ENCODE results near the gene MARK4.

Gene MARK4

DNA sequence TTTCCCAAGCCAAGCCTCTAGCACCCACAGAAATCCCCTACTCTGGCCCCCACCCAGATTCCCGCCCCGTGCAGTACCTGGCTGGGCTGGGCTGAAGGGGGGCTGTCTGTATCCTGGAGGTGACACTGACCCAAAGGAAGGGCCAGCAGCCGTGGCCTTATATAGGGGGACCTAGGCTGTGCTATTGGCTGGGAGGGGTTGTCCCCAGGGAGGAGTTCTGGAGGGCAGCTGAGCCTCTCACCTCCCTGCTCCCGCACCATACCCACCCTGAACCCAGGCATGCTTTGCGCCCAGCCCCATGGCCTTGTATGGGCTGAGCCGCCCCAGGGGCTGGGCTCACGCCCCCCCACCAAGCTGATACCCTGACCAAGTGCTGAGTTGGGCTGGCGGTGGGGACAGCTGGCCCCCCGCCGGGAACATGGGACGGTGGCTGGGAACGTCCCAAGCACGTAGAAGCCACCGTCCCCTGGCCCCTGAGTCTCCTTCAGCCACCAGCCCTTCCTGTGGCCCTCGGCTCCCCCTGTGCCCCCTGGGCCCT lies 71.7 kb downstream of the MARK4 start, which contains the start of gene CKM:
TSS of gene CKM (minus strand) at position 132 of the 538 bp plus-strand sequence. CDS start 3,162 bp downstream, outside the sequence.
- H3K9me3 Mint-ChIP-seq, result no peaks in the 10 kb centered on the region
- H3K27ac Mint-ChIP-seq, result peak within 1 kb of the TSS; percentile 67 to 82 (median 74)
- H3K27me3 Mint-ChIP-seq (ENCODE audit: low read depth), result peaks cover 17% of the 10 kb centered on the region
- peaks cover 19% of the 10 kb centered on the region for H3K4me1 Mint-ChIP-seq
- peak within 1 kb of the TSS; percentile 62 to 83 (median 65) for H3K4me3 Mint-ChIP-seq
- no peaks in the 10 kb centered on the region for H3K36me3 Mint-ChIP-seq (ENCODE audit: low read depth)
- TF ChIP-seq CTCF (IDR thresholded peaks at IDR 0.05; ENCODE audit: unreplicated experiment in 3 of 3), result no peak

DNA sequence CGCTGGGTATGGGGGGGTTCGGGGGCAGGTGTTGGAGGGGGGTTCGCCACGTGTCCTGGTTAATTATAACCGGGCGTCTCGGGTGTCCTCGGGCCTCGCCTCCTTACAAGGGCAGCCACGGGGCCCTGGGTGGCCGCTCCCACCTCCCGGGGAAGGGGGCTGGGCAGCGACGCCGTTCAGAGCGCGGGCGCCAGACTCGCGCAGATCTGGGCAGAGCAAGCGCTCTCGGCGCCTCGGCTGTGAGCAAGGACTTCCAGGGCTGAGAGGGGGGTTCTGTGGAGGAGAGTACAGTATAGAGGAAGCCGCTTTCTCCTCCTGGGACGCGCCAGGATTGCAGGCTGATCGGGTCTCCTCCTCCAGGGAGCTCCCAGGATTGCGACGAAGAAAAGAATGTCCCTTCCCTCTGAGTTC lies 72.6 kb downstream of the MARK4 start:
- Mint-ChIP-seq H3K36me3 (ENCODE audit: low read depth) (no peaks in the 10 kb centered on the region), H3K27me3 (ENCODE audit: low read depth) (peaks cover 11% of the 10 kb centered on the region), H3K9me3 (no peaks in the 10 kb centered on the region), H3K4me3 (peak overlapping the region; percentile 43 to 72 (median 65)), H3K27ac (peak overlapping the region in 1 of 3 experiments; percentile 73), H3K4me1 (peaks cover 19% of the 10 kb centered on the region)
- TF ChIP-seq CTCF (IDR thresholded peaks at IDR 0.05; ENCODE audit: unreplicated experiment in 3 of 3), result no peak

DNA sequence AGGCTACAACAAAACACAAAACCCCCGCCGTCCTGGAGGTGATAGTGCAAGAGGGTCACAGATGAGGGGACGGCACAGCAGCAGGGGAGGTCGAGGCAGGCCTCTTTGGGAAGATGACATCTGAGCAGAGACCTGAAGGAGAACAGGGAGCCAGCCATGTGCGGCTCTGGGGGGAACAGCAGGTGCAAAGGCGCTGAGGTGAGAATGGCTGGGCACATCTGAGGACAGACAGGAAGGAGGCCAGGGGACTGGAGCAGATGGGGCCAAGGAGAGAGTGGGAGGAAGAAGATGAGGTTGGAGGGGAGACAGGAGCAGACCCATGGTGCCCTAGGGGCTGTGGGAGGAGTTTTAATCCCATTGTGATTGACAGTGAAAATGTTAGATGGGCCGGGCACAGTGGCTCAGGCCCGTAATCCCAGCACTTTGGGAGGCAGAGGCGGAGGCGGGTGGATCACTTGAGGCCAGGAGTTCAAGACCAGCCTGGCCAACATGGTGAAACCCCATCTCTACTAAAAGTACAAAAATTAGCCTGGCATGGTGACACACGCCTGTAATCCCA lies 73.4 kb downstream of the MARK4 start:
- H3K27me3 Mint-ChIP-seq (ENCODE audit: low read depth), result peaks cover 11% of the 10 kb centered on the region
- H3K4me1 Mint-ChIP-seq, result peaks cover 19% of the 10 kb centered on the region
- H3K4me3 Mint-ChIP-seq, result peak overlapping the region; percentile 43 to 72 (median 65)
- no peaks in the 10 kb centered on the region for H3K36me3 Mint-ChIP-seq (ENCODE audit: low read depth)
- no peak for TF ChIP-seq CTCF (IDR thresholded peaks at IDR 0.05; ENCODE audit: unreplicated experiment in 3 of 3)
- H3K9me3 Mint-ChIP-seq, result no peaks in the 10 kb centered on the region
- peak overlapping the region in 2 of 3 experiments; percentile 6 to 73 for H3K27ac Mint-ChIP-seq

DNA sequence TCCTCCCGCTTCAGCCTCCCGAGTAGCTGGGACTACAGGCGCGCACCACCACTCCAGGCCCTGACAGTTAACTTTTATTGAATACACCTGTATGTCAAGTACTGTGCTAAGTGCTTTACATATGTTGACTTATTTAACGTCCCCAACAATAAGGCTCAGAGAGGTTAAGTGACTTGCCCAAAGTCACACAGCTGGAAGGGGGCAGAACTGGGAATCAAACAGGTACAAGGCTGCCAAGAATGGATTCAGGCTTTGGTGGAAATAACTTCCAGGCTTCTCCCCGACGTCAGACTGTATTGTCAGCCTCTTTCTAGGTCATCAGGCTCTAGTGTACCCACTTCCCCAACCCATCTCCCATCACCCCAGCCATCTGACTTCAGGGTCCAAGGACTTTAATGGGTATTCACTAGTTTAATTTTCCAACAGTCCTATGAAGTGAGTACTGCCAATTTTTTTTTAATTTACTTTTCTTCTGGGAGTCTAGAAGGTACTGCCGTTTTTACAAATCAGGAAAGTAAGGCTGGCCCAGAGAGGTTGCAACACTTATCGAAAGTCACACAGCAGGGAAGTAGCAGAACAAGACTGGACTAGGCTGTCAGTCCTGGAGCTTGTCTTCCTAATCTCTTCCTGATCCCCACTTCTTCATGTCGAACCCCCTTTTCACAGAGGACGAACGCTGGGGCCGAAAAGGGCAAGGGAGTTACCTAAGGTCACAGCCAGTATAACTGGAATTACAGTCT lies 76.5 kb downstream of the MARK4 start:
- H3K9me3 Mint-ChIP-seq, result no peaks in the 10 kb centered on the region
- TF ChIP-seq CTCF (IDR thresholded peaks at IDR 0.05; ENCODE audit: unreplicated experiment in 3 of 3), result no peak
- H3K4me1 Mint-ChIP-seq, result peaks cover 12% of the 10 kb centered on the region
- no peaks in the 10 kb centered on the region for H3K36me3 Mint-ChIP-seq (ENCODE audit: low read depth)
- no peak overlapping the region for H3K27ac Mint-ChIP-seq
- peaks cover 9% of the 10 kb centered on the region for H3K27me3 Mint-ChIP-seq (ENCODE audit: low read depth)
- H3K4me3 Mint-ChIP-seq, result no peak overlapping the region

- no peak overlapping the region for H3K27ac Mint-ChIP-seq
- H3K36me3 Mint-ChIP-seq (ENCODE audit: low read depth), result no peaks in the 10 kb centered on the region
- no peak overlapping the region for H3K4me3 Mint-ChIP-seq
- H3K9me3 Mint-ChIP-seq, result no peaks in the 10 kb centered on the region
- no peak for TF ChIP-seq CTCF (IDR thresholded peaks at IDR 0.05; ENCODE audit: unreplicated experiment in 3 of 3)
- H3K27me3 Mint-ChIP-seq (ENCODE audit: low read depth), result peaks cover 5% of the 10 kb centered on the region
- peaks cover under 1% of the 10 kb centered on the region for H3K4me1 Mint-ChIP-seq
Observed at GRCh38 chr19:45331411-45331810, 80.3 kb downstream of the MARK4 start.

All from nephron (organoid).